IPS DF 4.7 (cell line): ENCODE data around the gene LRCOL1.

Experiments
- DNase-seq: peaks from one replicate; pipeline ENCODE4 v3.0.0-alpha.2; 2013; ENCODE audit warnings: low spot score; ENCODE audit errors: extremely low read depth

LRCOL1 gene

DNA sequence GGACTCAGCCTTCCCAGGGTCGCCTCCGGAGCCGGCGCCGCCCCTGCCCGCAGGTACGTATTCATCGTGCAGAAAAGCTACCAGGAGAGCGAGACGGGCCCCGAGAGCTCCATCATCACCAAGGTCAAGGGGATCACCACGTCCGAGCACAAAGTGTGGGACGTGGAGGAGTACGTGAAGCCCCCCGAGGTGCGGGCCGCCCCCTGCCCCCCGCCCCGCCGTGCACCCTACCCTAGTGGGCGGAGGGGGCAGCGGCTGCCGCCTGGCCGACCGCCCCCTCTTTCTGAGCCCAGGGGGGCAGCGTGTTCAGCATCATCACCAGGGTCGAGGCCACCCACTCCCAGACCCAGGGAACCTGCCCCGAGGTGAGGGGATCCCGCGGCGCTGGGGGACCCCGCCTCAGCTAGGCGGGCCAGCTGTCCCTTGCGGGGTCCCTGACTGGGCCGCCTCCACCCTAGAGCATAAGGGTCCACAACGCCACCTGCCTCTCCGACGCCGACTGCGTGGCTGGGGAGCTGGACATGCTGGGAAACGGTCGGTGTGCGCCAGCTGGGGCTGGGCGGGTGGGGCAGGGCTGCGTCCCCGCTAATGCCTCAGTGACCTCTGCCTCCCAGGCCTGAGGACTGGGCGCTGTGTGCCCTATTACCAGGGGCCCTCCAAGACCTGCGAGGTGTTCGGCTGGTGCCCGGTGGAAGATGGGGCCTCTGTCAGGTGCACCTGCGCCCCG lies 9.2 kb upstream of the LRCOL1 start:
- DNase-seq: no peak

DNA sequence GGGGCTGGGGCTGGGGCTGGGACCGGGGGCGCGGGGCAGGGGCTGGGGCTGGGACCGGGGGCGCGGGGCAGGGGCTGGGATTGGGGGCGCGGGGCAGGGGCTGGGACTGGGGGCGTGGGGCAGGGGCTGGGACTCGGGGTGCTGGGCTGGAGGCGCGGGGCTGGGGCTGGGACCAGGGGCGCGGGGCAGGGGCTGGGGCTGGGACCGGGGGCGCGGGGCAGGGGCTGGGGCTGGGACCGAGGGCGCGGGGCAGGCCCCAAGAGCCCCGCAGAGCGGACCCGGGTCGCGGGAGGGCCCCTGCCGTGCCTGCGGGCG lies 8.6 kb upstream of the LRCOL1 start:
- DNase-seq: no peak

DNA sequence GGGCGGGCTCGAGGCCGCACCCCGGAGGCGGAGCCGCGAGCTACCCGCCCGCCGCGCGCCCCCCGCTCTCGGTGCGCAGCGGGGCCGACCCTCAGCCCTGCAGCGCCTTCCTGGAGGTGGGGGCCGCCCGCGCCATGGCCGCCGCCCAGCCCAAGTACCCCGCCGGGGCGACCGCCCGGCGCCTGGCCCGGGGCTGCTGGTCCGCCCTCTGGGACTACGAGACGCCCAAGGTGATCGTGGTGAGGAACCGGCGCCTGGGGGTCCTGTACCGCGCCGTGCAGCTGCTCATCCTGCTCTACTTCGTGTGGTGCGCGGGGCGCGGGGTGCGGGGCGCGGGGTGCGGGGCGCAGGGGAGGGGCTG lies 8.3 kb upstream of the LRCOL1 start, which contains the start of gene P2RX2:
TSS of gene P2RX2 (plus strand) at position 94 of the 361 bp plus-strand sequence. CDS start at position 135, 41 bp downstream.
- DNase-seq: no peak

DNA sequence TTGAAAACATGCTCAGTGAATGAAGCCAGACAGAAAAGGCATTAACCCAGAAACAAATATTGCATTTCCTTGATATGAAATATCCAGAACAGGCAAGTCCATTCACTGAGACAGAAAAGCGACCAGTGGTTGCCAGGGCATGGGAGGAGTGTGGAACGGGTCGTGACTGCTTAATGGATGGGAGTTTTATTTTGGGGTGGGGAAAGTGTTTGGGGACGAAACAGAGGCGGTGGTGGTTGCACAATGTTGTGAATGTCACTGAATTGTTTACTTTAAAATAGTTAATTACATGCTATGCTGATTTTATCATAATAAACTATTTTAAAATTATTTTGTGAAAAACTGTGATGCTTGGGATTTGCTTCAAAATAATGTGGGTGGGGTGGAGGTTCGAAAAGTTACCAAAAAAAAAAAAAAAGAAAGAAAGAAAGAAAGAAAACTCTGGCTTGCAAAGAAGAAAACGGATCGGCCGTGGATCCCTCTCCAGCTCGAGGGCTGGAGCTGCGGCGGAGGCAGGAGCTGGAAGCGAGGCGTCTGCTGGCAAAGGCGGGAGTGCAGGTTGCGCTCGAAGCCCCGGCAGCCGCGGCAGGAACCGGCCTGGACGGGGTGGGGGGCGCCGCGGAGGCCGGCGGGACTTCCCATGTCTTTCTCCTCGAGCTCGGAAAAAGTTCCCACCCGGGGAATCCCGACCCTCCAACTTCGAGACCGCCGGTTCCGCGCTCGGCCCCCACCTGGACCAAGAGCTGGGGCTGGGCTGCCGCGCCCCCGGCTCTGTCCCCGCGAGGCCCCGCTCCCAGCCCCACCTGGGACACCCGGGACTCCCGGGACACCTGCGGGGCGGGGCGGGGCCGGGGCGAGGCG lies 7.7 kb upstream of the LRCOL1 start:
- DNase-seq: no peak

DNA sequence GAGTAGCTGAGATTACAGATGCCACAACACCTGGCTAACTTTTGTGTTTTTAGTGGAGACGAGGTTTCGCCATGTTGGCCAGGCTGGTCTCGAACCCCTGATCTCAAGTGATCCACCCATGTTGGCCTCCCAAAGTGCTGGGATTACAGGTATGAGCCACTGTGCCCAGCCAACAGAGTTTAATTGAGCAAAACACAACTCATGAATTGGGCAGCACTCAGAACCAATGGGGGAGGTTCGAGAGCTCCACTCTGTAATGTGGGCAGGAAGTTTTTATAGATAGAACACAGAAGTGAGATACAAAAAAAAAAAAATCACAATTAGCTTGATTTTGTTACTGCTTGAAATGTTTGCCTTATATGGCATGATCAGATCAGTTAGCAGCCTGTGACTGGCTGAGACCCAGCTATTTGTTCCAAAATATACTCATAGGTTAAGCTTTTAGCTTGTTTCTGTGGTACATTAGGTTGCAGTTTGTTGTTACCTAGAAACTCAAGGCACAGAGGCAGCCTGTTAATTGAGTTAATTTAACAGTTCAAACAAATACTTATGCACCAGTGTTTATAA lies 6.8 kb upstream of the LRCOL1 start:
- no peak for DNase-seq

DNA sequence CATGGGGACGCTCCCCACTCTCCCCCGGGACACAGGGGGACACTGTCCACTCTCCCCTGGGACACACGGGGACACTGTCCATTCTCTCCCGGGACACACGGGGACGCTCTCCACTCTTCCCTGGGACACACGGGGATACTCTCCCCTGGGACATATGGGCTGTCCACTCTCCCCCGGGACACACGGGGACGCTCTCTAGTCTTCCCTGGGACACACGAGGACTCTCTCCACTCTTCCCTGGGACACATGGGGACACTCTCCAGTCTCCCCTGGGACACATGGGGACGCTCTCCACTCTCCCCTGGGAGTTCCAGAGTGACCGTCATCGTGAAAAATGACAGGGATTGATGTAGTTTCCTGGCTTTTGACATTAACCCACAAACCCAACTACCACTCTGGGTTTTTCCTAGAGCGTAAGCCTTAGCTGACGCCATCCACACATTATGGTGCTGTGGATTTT lies 5.2 kb upstream of the LRCOL1 start:
- DNase-seq: no peak

DNA sequence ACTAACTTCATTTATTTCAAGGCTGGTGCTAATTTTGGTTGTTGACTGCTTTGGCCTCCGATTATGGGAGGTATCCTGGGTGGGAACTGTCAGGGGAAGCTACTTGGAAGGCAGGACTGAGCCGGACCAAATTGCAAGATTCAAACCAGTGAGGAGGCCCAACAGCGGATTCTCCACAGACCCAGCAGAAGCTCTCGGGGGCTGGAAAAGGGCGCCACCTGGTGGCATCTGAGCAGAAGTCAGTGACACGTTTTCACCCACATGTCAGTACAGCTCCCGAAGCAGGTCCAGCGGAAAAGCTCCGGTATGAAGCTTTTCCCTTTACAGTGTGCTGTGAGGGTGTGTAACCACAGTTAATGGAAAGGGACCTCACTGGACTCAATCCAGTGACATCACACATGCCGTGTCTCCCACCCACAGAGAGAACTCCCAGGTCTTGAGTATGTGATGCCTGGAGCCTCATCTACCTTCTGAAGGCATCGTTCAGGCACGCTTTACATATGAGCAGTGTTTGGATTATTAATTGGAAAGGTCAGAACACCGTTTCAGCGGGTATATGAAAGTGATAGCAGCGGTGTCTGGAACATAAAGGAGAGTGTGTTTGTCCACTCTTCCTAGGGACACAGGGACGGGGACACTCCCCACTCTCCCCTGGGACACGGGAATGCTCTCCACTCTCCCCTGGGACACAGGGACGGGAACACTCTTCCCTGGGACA lies 4.6 kb upstream of the LRCOL1 start:
- no peak for DNase-seq

DNA sequence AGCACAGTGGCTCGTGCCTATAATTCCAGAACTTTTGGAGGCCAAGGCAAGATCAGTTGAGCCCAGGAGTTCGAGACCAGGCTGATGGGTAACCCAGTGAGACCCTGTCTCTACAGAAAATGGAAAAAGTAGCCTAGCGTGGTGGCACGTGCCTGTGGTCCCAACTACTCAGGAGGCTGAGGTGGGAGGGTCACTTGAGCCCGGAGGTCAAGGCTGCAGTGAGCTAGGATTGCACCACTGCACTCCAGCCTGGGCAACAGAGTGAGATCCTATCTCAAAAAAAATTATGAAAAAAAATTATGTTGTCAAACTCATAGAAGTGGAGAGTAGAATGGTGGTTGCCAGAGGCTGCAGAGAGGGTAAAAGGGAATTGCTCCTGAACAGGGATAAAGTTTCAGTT lies 3.6 kb upstream of the LRCOL1 start:
- no peak for DNase-seq

DNA sequence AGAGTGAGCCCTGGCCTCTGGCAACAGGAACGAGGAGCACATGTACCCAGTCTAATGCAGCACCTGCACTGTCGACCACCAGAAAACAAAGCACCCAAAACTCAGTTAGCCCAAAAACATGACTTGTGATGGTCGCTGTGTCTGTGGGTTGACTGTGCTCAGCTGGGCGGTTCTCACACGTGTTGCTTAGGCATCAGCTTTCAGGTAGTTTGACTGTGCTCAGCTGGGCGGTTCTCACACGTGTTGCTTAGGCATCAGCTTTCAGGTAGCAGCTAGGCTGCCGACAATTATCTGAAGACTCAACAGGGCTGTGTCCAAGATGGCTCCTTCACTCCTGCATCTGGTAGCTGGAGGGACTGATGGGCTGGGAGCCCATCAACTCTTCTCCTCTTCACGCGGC lies 1.2 kb upstream of the LRCOL1 start:
- no peak for DNase-seq

DNA sequence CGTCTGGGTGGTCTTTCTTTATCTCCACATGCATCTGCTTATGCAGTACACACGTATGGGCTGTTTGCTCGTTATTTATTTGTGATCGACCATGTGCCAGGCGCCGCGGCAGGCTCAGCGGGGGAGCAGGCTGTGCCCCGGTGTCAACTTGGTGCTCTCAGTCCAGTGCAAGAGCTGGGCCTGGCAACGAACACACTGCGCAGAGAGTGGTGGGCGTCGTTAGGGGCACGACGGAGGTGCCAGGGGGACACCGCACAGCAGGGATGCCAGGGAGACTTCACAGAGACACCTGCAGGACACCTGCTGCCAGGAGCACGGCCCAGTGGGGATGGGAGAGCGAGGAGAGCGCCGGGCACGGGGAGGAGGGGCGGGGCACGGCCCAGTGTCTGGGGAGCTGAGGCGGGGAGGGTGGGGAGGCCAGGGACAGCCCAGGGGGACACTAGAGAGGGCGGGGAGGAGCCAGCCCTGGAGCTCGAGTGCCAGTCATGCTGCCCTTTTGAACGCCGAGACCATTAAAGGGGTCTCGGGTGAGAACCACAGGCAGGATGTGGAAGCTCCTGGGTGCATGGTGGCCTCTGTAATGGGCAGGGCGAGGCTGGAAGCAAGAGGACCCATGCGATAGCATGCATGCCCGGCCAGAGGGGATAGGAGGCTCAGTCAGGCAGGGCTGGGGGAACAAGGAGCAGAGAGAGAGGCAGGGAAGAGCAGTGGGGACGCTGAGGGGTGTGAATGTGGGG lies 652 bp upstream of the LRCOL1 start:
- no peak for DNase-seq

DNA sequence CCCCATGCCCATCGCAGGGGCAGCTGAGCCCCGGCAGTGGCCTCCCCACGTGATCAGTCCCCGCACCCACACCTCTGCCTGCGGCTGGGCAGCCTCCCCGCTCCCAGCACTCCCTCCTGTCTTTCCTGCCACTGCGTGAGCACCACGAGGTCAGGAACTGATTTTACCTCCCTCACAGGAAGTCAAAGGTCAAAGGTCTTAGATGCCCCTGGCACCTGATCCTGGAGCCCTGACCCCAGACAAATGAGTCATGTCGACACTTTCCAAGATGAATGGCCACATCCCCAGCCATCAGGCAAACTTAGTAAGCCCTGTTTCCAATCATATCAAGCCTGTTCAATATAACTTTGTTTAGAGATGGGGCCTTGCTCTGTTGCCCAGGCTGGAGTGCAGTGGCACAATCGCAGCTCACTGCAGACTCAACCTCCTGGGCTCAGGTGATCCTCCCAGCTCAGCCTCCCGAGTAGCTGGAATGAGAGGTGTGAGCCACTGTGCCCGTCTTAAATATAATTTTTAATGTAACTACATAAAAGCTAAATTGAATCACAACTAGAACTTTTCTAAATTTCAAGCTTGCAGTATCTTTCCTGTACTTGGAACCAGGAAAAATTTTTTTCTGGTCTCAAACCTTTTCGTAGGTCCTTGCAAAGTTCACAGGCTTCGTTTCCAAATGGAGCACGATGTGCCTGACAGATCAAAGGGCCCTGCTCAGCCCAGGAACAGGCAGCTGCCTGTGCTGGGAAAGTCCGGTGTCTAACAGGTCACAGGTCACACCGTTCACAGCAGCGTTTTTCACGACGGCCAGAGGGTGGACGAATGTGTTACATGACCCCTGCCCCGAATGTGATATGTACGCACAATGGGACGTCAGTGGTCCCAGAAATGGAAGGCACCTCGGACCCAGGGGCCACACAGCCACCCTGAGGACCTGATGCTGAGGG lies 1.9 kb downstream of the LRCOL1 start:
- no peak for DNase-seq

DNA sequence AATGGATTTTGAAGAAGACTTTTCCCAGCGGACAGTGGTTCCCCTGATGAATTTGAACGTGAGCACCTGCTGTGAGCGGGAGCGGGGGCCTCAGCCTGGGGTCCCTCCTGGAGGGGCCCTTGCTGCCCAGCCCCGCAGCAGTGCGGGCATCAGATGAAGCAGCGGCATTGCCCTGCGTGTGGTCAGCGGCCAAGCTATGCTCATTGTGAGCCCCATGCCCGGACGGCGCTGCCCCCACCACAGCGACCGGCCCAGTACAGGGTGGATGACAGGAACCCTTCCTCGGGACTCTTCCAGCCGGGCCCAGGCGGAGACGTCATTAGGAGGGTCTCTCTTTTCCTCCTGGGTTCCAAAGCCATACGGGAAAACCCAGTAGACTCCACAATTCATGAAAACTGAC lies 3.5 kb downstream of the LRCOL1 start:
- no peak for DNase-seq

DNA sequence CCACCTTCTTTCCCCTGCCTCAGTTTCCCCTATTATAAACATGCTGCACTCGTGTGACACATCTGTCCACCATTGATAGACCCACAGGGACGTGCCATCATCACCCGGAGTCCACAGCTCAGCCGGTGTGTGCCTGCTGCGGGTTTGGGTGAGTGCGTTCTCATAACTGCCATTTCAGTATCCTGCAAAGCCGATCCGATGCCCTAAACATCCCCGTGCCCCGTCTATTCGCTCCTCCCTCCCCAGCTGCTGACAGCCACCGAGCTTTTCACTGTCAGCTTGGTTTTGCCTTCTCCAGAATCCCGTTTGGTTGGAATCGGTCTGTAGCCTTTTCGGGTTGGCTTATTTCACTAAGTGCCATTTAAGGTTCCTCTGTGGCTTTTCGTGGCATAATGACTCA lies 3.9 kb downstream of the LRCOL1 start:
- no peak for DNase-seq

DNA sequence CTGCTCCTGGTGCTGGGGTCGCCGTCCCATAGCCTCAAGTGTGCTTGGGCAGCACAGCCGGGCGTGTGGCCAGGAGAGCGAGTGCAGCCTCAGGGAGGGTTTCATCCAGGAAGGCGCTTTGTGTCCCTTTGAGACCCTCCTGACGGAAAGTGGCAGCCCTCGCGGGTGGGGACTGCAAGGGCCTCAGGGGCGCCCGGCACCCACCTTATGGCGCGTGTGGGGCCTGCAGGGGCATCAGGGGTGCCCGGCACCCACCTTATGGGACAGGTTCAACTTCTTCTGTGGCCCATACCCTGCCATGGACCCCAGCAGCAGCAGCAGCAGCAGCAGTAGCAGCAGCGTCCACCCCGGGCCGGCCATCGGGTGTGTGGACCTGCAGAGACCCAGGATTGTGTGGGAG lies 4.5 kb downstream of the LRCOL1 start:
- DNase-seq: no peak

DNA sequence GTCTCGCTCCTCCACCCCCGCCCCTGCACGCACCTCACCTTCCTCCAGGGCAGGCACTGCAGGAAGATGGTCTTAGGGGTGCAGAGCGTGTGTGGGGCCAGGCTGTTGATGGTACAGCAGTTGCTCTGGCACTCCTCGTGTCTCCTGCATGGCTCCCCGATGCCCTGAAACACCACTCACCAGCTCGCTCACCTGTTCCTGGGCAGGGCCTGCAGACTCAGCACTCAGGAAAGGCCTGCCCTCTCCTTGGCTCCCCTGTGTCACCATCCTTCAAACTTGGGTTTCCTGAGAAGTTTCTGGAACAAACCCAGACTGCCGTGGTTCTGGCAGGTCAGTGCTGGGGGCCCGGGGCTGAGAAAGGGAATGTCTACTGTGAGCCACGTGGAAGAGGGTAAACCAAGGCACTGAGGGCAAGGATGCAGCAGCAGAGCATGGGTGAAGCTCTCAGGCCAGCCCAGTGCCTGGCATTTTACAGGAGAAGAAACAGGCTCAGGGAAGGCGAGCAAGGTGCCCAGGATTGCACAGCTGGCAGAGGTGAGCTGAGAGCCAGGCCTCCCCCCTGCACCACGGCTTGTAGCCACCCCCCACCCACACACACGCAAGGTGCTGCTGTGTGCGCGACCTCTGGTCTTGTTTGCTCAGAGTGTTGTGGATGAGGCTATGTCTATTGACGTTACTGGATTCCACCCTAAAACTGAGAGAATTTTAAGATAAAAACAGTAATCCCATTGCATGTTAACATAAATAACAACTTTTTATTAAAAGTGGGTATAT lies 5.5 kb downstream of the LRCOL1 start:
- DNase-seq: no peak

DNA sequence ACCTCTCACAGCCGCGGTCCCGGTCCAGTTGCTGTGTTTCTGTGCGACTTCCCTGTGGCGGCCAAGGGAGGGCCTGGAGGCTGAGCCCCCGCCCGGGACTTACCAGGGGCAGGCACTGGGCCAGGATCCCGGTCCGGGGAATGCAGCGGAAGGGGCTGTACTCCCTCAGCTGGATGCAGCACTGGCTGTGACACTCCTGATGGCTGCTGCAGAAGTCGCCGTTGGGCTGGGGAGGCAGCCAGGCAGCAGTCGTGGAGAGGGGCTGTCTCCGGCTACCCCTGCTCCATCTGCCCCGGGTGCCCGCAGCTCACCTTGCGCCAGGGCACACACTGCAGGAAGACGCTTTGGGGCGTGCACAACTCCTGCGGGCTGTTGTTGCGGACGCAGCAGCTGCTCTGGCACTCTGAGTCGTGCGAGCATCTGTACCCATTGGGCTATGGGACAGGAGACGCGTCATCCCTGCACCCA lies 6.2 kb downstream of the LRCOL1 start:
- no peak for DNase-seq

DNA sequence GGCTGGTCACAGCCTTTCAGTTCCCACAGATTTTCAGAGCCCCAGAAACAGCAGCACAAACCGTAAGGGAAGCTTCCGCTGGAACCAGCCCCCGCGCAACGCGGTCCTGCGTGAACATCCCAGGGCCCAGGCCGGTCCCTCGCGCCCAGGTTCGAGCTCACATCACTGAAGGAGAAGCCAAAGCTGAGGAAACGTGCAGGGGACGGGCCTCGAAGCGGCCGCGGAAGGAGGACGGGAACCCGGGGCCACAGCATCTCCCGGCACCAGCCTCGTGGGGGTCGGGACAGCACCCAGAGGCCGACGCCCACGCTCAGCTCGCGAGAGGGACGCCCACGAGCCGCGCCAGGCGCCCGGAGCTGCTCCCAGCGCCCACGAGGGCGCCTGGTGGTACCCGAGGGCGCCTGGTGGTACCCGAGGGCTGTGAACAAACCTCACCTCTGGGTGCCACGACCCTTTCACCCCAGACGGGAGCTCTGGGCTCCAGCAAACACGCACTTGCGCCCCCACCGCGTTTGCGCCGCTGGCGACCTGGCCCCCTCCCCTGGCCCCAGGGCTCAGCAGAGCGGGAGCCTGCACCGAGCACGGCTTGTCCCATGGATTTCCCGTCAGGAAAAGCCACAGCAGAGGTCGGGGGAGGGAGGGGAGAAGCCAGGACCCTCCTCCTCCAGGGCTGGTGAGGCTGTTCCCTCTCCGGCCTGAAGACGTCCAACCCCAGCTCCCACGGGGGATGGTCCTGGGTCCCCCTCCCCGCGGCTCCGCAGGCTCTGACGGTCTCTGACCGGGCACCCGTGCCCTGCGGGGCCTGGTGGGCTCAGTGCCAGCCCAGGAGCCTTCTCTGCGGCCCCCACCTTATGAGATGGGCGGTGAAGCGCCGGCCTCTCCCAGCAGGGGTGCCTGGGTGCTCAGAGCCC lies 6.9 kb downstream of the LRCOL1 start:
- no peak for DNase-seq

DNA sequence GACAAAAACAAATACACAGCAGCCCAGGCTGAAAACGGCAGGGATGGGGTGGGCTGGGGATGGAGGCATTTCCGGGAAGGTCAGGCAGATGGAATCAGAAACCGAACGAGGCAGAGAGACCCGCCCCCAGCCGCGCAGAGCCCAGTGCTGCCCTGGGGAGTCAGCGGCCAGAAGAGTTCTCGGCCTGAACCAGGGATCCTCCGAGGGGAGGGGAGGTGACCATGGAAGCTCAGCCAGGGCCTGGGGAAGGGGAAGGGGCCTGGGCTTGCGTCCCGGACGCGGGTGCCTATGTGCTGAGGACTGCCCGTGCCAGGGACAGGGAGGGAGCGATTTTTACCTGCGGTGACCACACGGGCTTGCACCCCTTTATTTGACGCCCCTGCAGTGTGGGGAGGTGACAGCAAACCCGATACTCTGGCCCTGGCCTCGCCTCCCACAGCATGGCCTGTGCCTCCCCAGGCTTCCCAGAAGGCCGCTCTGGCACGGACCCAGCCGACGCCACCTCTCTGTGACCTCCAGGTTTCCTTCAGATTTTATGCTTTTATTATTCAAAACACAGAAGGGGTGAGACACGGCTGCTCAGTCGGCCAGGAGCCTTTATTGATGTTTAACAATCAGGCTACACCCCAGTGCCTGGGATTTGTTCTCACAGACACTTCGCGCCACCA lies 7.7 kb downstream of the LRCOL1 start:
- no peak for DNase-seq
